OCI-LY1 (cell line): ENCODE measurements around the gene PSMA8.

Source experiments
- EZH2 ChIP-seq: fragments of 200-600 bp; sonication (generic), shearing (Covaris generic); IDR thresholded peaks from 2 replicates; pipeline ENCODE4 v1.8.0; 2017; ENCODE audit warnings: borderline replicate concordance, mixed run types, mild to moderate bottlenecking, antibody characterized with exemption, low read length, moderate library complexity, mixed read lengths
- TF ChIP-seq, protein P1 (sequence below): fragments of 200-600 bp; sonication (generic), shearing (Covaris generic); IDR thresholded peaks from 2 replicates; pipeline ENCODE4 v1.5.1; 2017; ENCODE audit warnings: mild to moderate bottlenecking, antibody characterized with exemption, low read length, moderate library complexity, mixed read lengths

DNA sequence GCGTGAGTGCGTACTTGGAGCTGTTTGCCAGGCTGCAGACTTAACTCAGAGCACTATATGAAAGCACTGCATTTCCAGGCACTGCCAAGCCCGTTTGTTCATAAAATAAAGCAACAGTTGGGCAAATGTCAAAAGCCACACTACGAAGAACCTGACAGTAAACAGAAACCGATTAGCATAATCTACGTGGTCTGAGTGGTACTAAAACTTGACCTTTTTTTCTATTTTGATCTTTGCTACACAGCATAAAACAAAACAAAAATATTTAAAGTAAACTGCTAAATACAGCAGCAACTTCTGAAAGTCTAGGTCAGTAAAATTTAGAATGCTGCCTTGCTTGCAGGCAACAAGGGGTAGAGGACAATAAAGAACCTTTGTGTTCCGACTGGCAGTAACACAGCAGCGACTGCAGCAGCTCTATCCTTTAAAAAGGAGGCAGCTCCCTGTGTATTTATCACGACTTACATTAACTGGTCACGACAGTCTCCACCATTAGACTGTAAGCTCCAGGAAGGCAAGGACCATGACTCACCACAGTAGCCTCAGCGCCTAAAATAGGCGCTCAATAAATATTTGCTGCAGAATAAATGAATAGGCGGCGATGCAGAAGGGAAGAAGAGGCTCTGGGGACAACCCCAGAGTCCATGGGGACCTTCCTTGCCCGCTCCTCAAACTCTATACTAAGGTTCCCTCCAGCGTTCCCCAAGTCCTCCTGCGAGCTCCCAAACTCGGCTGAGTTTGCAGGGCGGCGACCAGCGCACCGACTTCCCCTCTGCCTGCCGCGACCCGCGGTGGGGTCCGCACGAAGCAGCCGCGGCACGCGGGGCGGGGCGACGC is 44.2 kb upstream of the PSMA8 start:
- TF ChIP-seq, protein P1, sequence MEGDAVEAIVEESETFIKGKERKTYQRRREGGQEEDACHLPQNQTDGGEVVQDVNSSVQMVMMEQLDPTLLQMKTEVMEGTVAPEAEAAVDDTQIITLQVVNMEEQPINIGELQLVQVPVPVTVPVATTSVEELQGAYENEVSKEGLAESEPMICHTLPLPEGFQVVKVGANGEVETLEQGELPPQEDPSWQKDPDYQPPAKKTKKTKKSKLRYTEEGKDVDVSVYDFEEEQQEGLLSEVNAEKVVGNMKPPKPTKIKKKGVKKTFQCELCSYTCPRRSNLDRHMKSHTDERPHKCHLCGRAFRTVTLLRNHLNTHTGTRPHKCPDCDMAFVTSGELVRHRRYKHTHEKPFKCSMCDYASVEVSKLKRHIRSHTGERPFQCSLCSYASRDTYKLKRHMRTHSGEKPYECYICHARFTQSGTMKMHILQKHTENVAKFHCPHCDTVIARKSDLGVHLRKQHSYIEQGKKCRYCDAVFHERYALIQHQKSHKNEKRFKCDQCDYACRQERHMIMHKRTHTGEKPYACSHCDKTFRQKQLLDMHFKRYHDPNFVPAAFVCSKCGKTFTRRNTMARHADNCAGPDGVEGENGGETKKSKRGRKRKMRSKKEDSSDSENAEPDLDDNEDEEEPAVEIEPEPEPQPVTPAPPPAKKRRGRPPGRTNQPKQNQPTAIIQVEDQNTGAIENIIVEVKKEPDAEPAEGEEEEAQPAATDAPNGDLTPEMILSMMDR = no peak
- no peak for TF ChIP-seq EZH2
